ENCODE measurements around the gene CDA.

The CDA gene

DNA sequence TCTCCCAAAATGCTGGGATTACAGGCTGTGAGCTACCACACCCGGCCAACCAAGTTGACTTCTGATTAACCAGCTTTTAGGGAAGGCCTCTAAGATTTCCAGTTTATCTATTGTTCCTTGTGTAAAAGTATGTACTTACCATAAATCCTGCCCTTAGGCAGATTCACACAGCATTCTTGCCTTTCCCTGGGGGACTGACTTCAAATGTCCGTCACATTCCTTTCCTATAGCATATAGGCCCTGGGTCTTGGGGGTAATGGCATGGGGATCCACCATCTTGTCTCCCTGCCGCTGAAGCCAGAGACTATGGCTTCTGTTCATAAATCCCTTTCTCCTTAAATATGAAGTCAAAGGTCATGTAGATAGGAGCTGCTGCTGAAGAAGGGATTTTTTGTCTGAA is 43.5 kb downstream of the CDA start:
- no peak for DNase-seq (ENCODE audit: extremely low spot score)
- ChIA-PET POLR2A (no interaction called here), CTCF (interaction anchor here (0.6 to 5.9 kb wide), 21 partner anchors 10 to 443 kb away, joined by 3 to 70 read pairs (median 6); partner anchors contain the start of gene DDOST)
- TF ChIP-seq, protein P1, sequence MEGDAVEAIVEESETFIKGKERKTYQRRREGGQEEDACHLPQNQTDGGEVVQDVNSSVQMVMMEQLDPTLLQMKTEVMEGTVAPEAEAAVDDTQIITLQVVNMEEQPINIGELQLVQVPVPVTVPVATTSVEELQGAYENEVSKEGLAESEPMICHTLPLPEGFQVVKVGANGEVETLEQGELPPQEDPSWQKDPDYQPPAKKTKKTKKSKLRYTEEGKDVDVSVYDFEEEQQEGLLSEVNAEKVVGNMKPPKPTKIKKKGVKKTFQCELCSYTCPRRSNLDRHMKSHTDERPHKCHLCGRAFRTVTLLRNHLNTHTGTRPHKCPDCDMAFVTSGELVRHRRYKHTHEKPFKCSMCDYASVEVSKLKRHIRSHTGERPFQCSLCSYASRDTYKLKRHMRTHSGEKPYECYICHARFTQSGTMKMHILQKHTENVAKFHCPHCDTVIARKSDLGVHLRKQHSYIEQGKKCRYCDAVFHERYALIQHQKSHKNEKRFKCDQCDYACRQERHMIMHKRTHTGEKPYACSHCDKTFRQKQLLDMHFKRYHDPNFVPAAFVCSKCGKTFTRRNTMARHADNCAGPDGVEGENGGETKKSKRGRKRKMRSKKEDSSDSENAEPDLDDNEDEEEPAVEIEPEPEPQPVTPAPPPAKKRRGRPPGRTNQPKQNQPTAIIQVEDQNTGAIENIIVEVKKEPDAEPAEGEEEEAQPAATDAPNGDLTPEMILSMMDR (IDR thresholded peaks at IDR 0.05; ENCODE audit: control extremely low read depth, extremely low read depth, low read depth, missing control alignments) = no peak

- ChIA-PET POLR2A (interaction anchor here (1.0 kb wide), 1 partner anchor 12 kb away, joined by 11 read pairs; no protein-coding TSS in a partner anchor), CTCF (interaction anchor here (0.5 to 5.9 kb wide), 44 partner anchors 9 to 621 kb away, joined by 3 to 70 read pairs (median 4); partner anchors contain the start of genes DDOST and KIF17)
- DNase-seq (ENCODE audit: extremely low spot score) = peak; percentile 90
- TF ChIP-seq, protein P1 (IDR thresholded peaks at IDR 0.05; ENCODE audit: control extremely low read depth, extremely low read depth, low read depth, missing control alignments) = peak; percentile 99
Measured at GRCh38 chr1:20633190-20634064, 44.5 kb downstream of the CDA start, which contains the start of gene PINK1. TSS of gene PINK1 (plus strand) at chr1:20633458. CDS start at chr1:20633549, 91 bp downstream.

DNA sequence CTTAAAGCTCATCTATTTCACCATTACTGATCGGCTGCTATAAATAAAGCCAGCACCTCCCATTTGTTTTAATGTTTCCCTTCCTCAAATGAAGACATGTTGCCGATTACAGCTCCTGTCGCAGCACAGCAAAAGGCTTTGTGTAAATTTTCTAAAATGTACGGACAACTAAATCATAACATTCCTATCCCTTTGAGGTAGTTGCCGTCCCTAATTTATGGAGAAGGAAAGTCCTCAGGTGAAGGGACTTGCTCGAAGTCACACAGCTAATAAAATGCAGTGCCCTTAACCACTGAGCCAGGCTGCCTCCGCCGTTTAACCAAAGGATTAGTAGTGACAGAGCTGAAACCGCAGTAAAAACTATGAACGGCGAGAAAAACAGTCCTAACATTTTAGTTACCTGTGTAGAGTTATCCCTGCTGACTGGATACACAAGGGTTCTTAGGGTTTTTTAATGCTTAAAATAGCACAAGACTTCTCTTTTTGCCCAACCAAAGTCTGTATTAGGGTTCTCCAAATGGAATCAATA is 45.2 kb downstream of the CDA start:
- DNase-seq (ENCODE audit: extremely low spot score) = no peak
- TF ChIP-seq, protein P1 (IDR thresholded peaks at IDR 0.05; ENCODE audit: control extremely low read depth, extremely low read depth, low read depth, missing control alignments) = no peak
- CTCF ChIA-PET = interaction anchor here (0.5 to 5.9 kb wide), 31 partner anchors 8 to 621 kb away, joined by 3 to 70 read pairs (median 5); partner anchors contain the start of genes DDOST and KIF17
- POLR2A ChIA-PET = interaction anchor here (1.0 kb wide), 1 partner anchor 11 kb away, joined by 11 read pairs; no protein-coding TSS in a partner anchor

DNA sequence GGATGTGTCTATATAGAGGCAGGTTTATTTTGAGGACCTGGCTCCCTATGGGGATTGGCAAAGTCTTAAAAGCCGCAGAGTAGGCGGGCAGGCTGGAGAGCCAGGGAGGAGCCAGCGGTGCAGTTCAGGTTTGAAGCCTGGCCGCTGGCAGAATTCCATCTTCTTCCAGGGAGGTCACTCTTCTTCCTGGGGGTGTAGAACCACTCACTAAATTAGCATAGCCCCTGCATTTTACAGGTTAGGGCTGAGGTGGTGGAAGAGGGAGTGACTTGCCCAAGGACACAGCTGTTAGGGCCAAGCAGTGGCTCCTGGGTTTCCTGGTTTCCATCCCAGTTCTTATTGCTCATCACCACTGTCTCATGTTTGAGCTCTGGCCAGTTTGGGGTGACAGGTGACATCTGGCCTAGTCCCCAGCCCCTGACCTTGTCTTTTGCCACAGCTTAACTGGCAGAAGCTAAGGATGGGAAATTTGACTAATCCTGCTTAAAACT is 45.7 kb downstream of the CDA start:
- ChIA-PET CTCF (interaction anchor here (1.1 to 5.9 kb wide), 12 partner anchors 8 to 620 kb away, joined by 3 to 70 read pairs (median 8); no protein-coding TSS in a partner anchor), POLR2A (no interaction called here)
- TF ChIP-seq, protein P1 (IDR thresholded peaks at IDR 0.05; ENCODE audit: control extremely low read depth, extremely low read depth, low read depth, missing control alignments) = no peak
- no peak for DNase-seq (ENCODE audit: extremely low spot score)

GRCh38 chr1:20636785-20637347 is 48.0 kb downstream of the CDA start:
- no peak for DNase-seq (ENCODE audit: extremely low spot score)
- CTCF ChIA-PET = interaction anchor here (0.9 to 2.8 kb wide), 3 partner anchors 13 to 116 kb away, joined by 4 to 9 read pairs (median 4); no protein-coding TSS in a partner anchor
- TF ChIP-seq, protein P1 (IDR thresholded peaks at IDR 0.05; ENCODE audit: control extremely low read depth, extremely low read depth, low read depth, missing control alignments) = no peak
- POLR2A ChIA-PET = no interaction called here

GRCh38 chr1:20640183-20640597 is 51.3 kb downstream of the CDA start:
- POLR2A ChIA-PET = no interaction called here
- DNase-seq (ENCODE audit: extremely low spot score) = peak; percentile 77
- CTCF ChIA-PET = interaction anchor here (0.9 to 2.5 kb wide), 7 partner anchors 10 to 117 kb away, joined by 4 to 7 read pairs (median 6); partner anchors contain the start of gene DDOST
- TF ChIP-seq, protein P1 (IDR thresholded peaks at IDR 0.05; ENCODE audit: control extremely low read depth, extremely low read depth, low read depth, missing control alignments) = peak; percentile 80

Data from GM10248 (cell line).